SU-DHL-6 (cell line): ENCODE results near the gene PTRH1.

Experiments
- H2AFZ ChIP-seq: fragments of 200-600 bp; sonication (generic); 2 replicates; pipeline ENCODE4 v1.6.1; 2014; ENCODE audit warnings: low read depth, mild to moderate bottlenecking, moderate library complexity, mixed read lengths, antibody characterized with exemption, low read length; ENCODE audit not compliant: severe bottlenecking
- H3F3A ChIP-seq: fragments of 200-600 bp; shearing (Covaris generic); 2 replicates; pipeline ENCODE4 v1.6.0; 2016; ENCODE audit warnings: antibody characterized with exemption, mild to moderate bottlenecking; ENCODE audit not compliant: insufficient read depth
- H3K27ac ChIP-seq: fragments of 200-600 bp; sonication (generic); 2 replicates; pipeline ENCODE4 v1.5.1; 2016; ENCODE audit warnings: low read depth, mild to moderate bottlenecking, low read length, moderate library complexity, mixed read lengths
- H3K27me3 ChIP-seq: fragments of 200-600 bp; sonication (generic), shearing (Covaris generic); 2 replicates; pipeline ENCODE4 v1.6.0; 2014; ENCODE audit warnings: mild to moderate bottlenecking, low read length
- H3K36me3 ChIP-seq: fragments of 200-600 bp; sonication (generic); 2 replicates; pipeline ENCODE4 v1.6.1; 2014; ENCODE audit warnings: mild to moderate bottlenecking, low read length, mixed read lengths
- H3K4me2 ChIP-seq: fragments of 300-600, 200-600 bp; shearing (Covaris generic), sonication (generic); 2 replicates; pipeline ENCODE4 v1.6.0; 2014; ENCODE audit warnings: low read length, low read depth, mild to moderate bottlenecking; ENCODE audit not compliant: poor library complexity, severe bottlenecking
- H3K4me3 ChIP-seq: fragments of 200-600 bp; sonication (generic); 2 replicates; pipeline ENCODE4 v1.5.1; 2014; ENCODE audit warnings: antibody characterized with exemption, low read length, mild to moderate bottlenecking, mixed read lengths; ENCODE audit not compliant: insufficient read depth, poor library complexity, severe bottlenecking
- H3K79me2 ChIP-seq: fragments of 200-600 bp; sonication (generic); 2 replicates; pipeline ENCODE4 v1.6.1; 2014; ENCODE audit warnings: mild to moderate bottlenecking, low read length, moderate library complexity; ENCODE audit not compliant: insufficient read depth
- H3K9ac ChIP-seq: fragments of 200-600 bp; sonication (generic); 2 replicates; pipeline ENCODE4 v1.7.0; 2014; ENCODE audit warnings: mild to moderate bottlenecking, low read length
- H3K9me2 ChIP-seq: fragments of 200-600 bp; sonication (generic); replicated peaks from 2 replicates; pipeline ENCODE4 v1.6.1; 2014; ENCODE audit warnings: low read length; ENCODE audit not compliant: insufficient read depth
- H3K9me3 ChIP-seq: fragments of 200-600 bp; sonication (generic); 2 replicates; pipeline ENCODE4 v1.6.1; 2014; ENCODE audit warnings: low read length, mixed read lengths; ENCODE audit not compliant: insufficient read depth
- H4K20me1 ChIP-seq: fragments of 200-600 bp; sonication (generic); 2 replicates; pipeline ENCODE4 v1.6.1; 2014; ENCODE audit warnings: low read depth, mild to moderate bottlenecking, antibody characterized with exemption, low read length, moderate library complexity, mixed read lengths
- EZH2phosphoT487 ChIP-seq: fragments of 200-600 bp; sonication (generic), shearing (Covaris generic); conservative IDR thresholded peaks from 2 replicates; pipeline ENCODE4 v1.6.1; 2018; ENCODE audit warnings: mild to moderate bottlenecking, antibody characterized with exemption, low read length, moderate library complexity, mixed read lengths
- TF ChIP-seq, protein P1 (sequence below): fragments of 200-600 bp; sonication (generic); IDR thresholded peaks from one replicate; pipeline ENCODE4 v1.5.1; 2017; ENCODE audit warnings: antibody characterized with exemption, mild to moderate bottlenecking, low read length, moderate library complexity; ENCODE audit not compliant: insufficient read depth, poor library complexity, severe bottlenecking

Gene PTRH1

DNA sequence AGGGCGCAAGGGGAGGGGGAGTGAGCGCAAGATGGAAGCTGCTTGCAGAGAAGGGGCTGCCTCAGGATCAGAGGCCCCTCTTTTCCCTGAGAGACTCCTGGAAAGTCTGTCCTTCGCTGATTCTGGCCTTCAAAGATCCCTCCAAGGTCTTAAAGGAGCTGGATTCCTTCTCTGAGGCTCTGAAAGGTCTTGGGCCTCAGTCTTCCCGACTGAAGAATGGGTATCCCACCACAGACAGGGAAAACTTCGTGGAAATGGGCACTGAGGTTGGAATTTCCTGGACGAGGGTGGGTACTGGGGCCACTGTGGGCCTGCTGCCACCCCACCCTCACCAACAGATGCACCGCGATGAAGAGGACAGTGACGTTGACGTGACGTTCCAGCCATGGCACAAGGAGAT lies 3.1 kb downstream of the PTRH1 start:
- Histone ChIP-seq H3K9me3 (no peaks in the 10 kb centered on the region; the same call in 1 of the 2 replicates), H3K36me3 (no peaks in the 10 kb centered on the region), H3K9me2 (no peaks in the 10 kb centered on the region), H4K20me1 (no peaks in the 10 kb centered on the region), H3F3A (no peaks in the 10 kb centered on the region), H3K27ac (no peak overlapping the region), H3K4me2 (no peak overlapping the region), H3K4me3 (no peak overlapping the region), H3K79me2 (no peaks in the 10 kb centered on the region), H2AFZ (no peak overlapping the region), H3K27me3 (no peaks in the 10 kb centered on the region), H3K9ac (no peak overlapping the region)
- TF ChIP-seq EZH2phosphoT487 = no peak
- TF ChIP-seq, protein P1, sequence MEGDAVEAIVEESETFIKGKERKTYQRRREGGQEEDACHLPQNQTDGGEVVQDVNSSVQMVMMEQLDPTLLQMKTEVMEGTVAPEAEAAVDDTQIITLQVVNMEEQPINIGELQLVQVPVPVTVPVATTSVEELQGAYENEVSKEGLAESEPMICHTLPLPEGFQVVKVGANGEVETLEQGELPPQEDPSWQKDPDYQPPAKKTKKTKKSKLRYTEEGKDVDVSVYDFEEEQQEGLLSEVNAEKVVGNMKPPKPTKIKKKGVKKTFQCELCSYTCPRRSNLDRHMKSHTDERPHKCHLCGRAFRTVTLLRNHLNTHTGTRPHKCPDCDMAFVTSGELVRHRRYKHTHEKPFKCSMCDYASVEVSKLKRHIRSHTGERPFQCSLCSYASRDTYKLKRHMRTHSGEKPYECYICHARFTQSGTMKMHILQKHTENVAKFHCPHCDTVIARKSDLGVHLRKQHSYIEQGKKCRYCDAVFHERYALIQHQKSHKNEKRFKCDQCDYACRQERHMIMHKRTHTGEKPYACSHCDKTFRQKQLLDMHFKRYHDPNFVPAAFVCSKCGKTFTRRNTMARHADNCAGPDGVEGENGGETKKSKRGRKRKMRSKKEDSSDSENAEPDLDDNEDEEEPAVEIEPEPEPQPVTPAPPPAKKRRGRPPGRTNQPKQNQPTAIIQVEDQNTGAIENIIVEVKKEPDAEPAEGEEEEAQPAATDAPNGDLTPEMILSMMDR = no peak

DNA sequence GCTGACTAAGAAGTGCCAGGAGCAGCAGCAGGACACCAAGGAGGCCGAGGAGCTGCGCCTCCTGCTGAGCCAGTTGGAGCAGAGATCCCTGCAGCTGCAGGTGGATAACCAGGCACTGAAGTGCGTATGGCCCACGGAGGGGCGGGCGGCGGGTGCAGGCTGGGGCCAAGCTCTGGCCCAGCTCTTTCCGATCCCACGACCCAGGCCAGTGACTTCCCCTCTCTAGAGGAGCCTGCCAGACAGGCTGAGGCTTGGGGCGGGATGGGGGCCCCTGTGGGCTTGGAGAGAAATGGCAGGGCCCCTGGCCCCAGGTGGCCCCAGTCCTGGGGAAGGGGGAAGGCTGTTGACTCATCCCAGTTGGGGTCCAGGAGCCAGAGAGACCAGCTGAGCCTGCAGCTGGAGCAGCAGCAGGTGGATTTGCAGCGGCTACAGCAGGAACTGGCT lies 3.6 kb downstream of the PTRH1 start:
- no peak overlapping the region for H3K4me3 ChIP-seq
- no peaks in the 10 kb centered on the region for H4K20me1 ChIP-seq
- no peaks in the 10 kb centered on the region; the same call in 1 of the 2 replicates for H3K9me3 ChIP-seq
- H3K27ac ChIP-seq = no peak overlapping the region
- no peaks in the 10 kb centered on the region for H3K27me3 ChIP-seq
- H3K9ac ChIP-seq = no peak overlapping the region
- no peaks in the 10 kb centered on the region for H3K9me2 ChIP-seq
- no peaks in the 10 kb centered on the region for H3K36me3 ChIP-seq
- no peaks in the 10 kb centered on the region for H3F3A ChIP-seq
- H2AFZ ChIP-seq = no peak overlapping the region
- no peaks in the 10 kb centered on the region for H3K79me2 ChIP-seq
- TF ChIP-seq, protein P1 = no peak
- no peak for TF ChIP-seq EZH2phosphoT487
- no peak overlapping the region for H3K4me2 ChIP-seq

GRCh38 chr9:127711226-127711701 lies 4.2 kb downstream of the PTRH1 start:
- Histone ChIP-seq H3K9ac (no peak overlapping the region), H3K4me2 (no peak overlapping the region), H3K27ac (no peak overlapping the region), H3K4me3 (no peak overlapping the region), H3K9me2 (no peaks in the 10 kb centered on the region), H3K27me3 (no peaks in the 10 kb centered on the region), H3K9me3 (no peaks in the 10 kb centered on the region; the same call in 1 of the 2 replicates), H4K20me1 (no peaks in the 10 kb centered on the region), H3K79me2 (no peaks in the 10 kb centered on the region), H3F3A (no peaks in the 10 kb centered on the region), H2AFZ (no peak overlapping the region), H3K36me3 (no peaks in the 10 kb centered on the region)
- TF ChIP-seq EZH2phosphoT487 = no peak
- TF ChIP-seq, protein P1 = no peak
